H1 (cell line): Measurements from ENCODE around the gene NEGR1. TPM values are rescaled to one million over a fixed set of nuclear protein-coding genes. Genes with fewer than 3 reads are reported as not detected.

ENCODE experiments used
- CTCF ChIA-PET: fragments of 300-600 bp; sonication (Branson Sonifier 250); formaldehyde crosslinking; loops from one replicate; lab custom pipeline; 2021; ENCODE audit not compliant: partially characterized antibody; lab: Charles Lee
- POLR2A ChIA-PET: fragments of 300-600 bp; sonication (Branson Sonifier 250); formaldehyde crosslinking; loops from one replicate; lab custom pipeline; 2021; ENCODE audit warnings: inconsistent platforms; ENCODE audit not compliant: partially characterized antibody; lab: Charles Lee
- DNase-seq, 2 experiments: peaks; one replicate each; pipeline versions ENCODE4 v3.0.0 to v3.0.0-alpha.2; 2010 to 2022; ENCODE audit warnings: low spot score in 2 of 2, low read depth in 1 of 2, mixed read lengths in 1 of 2
- FAIRE-seq: peaks from 2 replicates; lab custom pipeline; 2011; peaks lifted over from hg19 to GRCh38; lab: Jason Lieb, UNC
- H2AFZ ChIP-seq: 2 replicates; pipeline ENCODE4 v1.8.1; 2012; ENCODE audit warnings: low read length, inconsistent platforms
- H2AK5ac ChIP-seq: 2 replicates; pipeline ENCODE4 v1.6.1; 2013; ENCODE audit warnings: low read depth, low read length
- H2BK120ac ChIP-seq: replicated peaks from 2 replicates; pipeline ENCODE3; 2013; ENCODE audit warnings: low read depth, low read length, inconsistent platforms
- H2BK12ac ChIP-seq: 2 replicates; pipeline ENCODE4 v1.6.1; 2013; ENCODE audit warnings: low read depth, low read length
- H2BK15ac ChIP-seq: 2 replicates; pipeline ENCODE4 v1.6.1; 2013; ENCODE audit warnings: low read length
- H2BK20ac ChIP-seq: 2 replicates; pipeline ENCODE4 v1.6.1; 2013; ENCODE audit warnings: low read length
- H2BK5ac ChIP-seq: 2 replicates; pipeline ENCODE4 v1.6.1; 2013; ENCODE audit warnings: low read depth, low read length
- H3K14ac ChIP-seq: 2 replicates; pipeline ENCODE4 v1.6.1; 2013; ENCODE audit warnings: inconsistent platforms; ENCODE audit not compliant: insufficient read length
- H3K18ac ChIP-seq: 2 replicates; pipeline ENCODE4 v1.6.1; 2013; ENCODE audit warnings: low read length; ENCODE audit errors: extremely low read depth
- H3K23ac ChIP-seq: 2 replicates; pipeline ENCODE4 v1.6.1; 2013; ENCODE audit warnings: inconsistent platforms; ENCODE audit not compliant: insufficient read length
- H3K23me2 ChIP-seq: 2 replicates; pipeline ENCODE4 v1.6.1; 2013; ENCODE audit warnings: low read depth, low read length
- H3K27ac ChIP-seq: 2 replicates; pipeline ENCODE4 v1.6.1; 2011; ENCODE audit warnings: low read depth, low read length, inconsistent platforms
- H3K27me3 ChIP-seq, 4 experiments: replicated peaks in 1 of 4; 1 replicate in 1 of 4; 2 replicates in 3 of 4; pipeline versions ENCODE4 v1.6.1 to v1.8.1; 2011 to 2013; ENCODE audit warnings: low read length in 3 of 4, mild to moderate bottlenecking in 3 of 4, inconsistent platforms in 2 of 4, mixed read lengths in 2 of 4, moderate library complexity in 1 of 4; ENCODE audit not compliant: control insufficient read depth in 3 of 4, insufficient read depth in 3 of 4; ENCODE audit errors: extremely low read depth in 1 of 4
- H3K36me3 ChIP-seq, 4 experiments: 2 replicates each; pipeline versions ENCODE4 v1.6.1 to v1.8.1; 2011 to 2013; ENCODE audit warnings: mild to moderate bottlenecking in 4 of 4, low read length in 3 of 4, moderate library complexity in 2 of 4, control low read depth in 1 of 4, inconsistent platforms in 1 of 4; ENCODE audit not compliant: insufficient read depth in 4 of 4, control insufficient read depth in 2 of 4
- H3K4ac ChIP-seq: replicated peaks from 2 replicates; pipeline ENCODE3; 2013; ENCODE audit warnings: low read length, low read depth, mixed read lengths, inconsistent platforms; ENCODE audit not compliant: insufficient read length
- H3K4me1 ChIP-seq, 4 experiments: replicated peaks in 1 of 4; 1 replicate in 1 of 4; 2 replicates in 3 of 4; pipeline versions ENCODE4 v1.6.1 to v1.8.1; 2011 to 2013; ENCODE audit warnings: low read length in 3 of 4, inconsistent platforms in 2 of 4, mixed read lengths in 1 of 4; ENCODE audit not compliant: insufficient read depth in 4 of 4, control insufficient read depth in 3 of 4
- H3K4me2 ChIP-seq, 2 experiments: 2 replicates each; pipeline versions ENCODE4 v1.6.1 to v1.8.1; 2011 to 2013; ENCODE audit warnings: low read depth in 2 of 2, low read length in 2 of 2, control low read depth in 1 of 2, inconsistent platforms in 1 of 2, mild to moderate bottlenecking in 1 of 2; ENCODE audit not compliant: insufficient read depth in 1 of 2
- H3K4me3 ChIP-seq, 4 experiments: fragments of 200-600, 300-600 bp in 1 of 4; sonication (generic), shearing (Covaris generic), sonication (Bioruptor Twin) in 1 of 4; 2 replicates each; pipeline versions ENCODE4 v1.5.1 to v1.8.1; 2011 to 2016; ENCODE audit warnings: low read length in 4 of 4, low read depth in 3 of 4, control low read depth in 2 of 4, inconsistent platforms in 2 of 4, mild to moderate bottlenecking in 2 of 4, mixed read lengths in 1 of 4, moderate library complexity in 1 of 4; ENCODE audit not compliant: insufficient read depth in 2 of 4; ENCODE audit errors: extremely low read depth in 1 of 4
- H3K56ac ChIP-seq: replicated peaks from 2 replicates; pipeline ENCODE3; 2013; ENCODE audit warnings: low read depth, mild to moderate bottlenecking, mixed read lengths, low read length, inconsistent platforms; ENCODE audit not compliant: insufficient read length
- H3K79me1 ChIP-seq: 2 replicates; pipeline ENCODE4 v1.6.1; 2013; ENCODE audit warnings: low read depth, low read length, control low read depth
- H3K79me2 ChIP-seq, 2 experiments: 2 replicates each; pipeline versions ENCODE4 v1.6.1 to v1.8.1; 2012 to 2013; ENCODE audit warnings: low read length in 2 of 2, mild to moderate bottlenecking in 2 of 2, inconsistent platforms in 1 of 2; ENCODE audit not compliant: insufficient read depth in 2 of 2, control insufficient read depth in 1 of 2
- H3K9ac ChIP-seq, 4 experiments: replicated peaks in 1 of 4; 1 replicate in 1 of 4; 2 replicates in 3 of 4; pipeline versions ENCODE4 v1.6.1 to v1.8.1; 2011 to 2013; ENCODE audit warnings: low read depth in 3 of 4, low read length in 3 of 4, control low read depth in 2 of 4, mild to moderate bottlenecking in 2 of 4, moderate library complexity in 2 of 4, inconsistent platforms in 1 of 4; ENCODE audit errors: extremely low read depth in 1 of 4
- H3K9me3 ChIP-seq, 2 experiments: 2 replicates each; pipeline versions ENCODE4 v1.6.1 to v1.8.1; 2012 to 2013; ENCODE audit warnings: mild to moderate bottlenecking in 2 of 2, moderate library complexity in 2 of 2, control low read depth in 1 of 2, inconsistent platforms in 1 of 2, low read depth in 1 of 2, low read length in 1 of 2, mixed read lengths in 1 of 2; ENCODE audit not compliant: insufficient read depth in 2 of 2
- H4K20me1 ChIP-seq, 2 experiments: replicated peaks in 1 of 2; 2 replicates each; pipeline versions ENCODE3 to v1.8.1; 2011 to 2013; ENCODE audit warnings: inconsistent platforms in 2 of 2, low read length in 2 of 2, mild to moderate bottlenecking in 1 of 2; ENCODE audit not compliant: insufficient read depth in 2 of 2, control insufficient read depth in 1 of 2
- H4K5ac ChIP-seq: 2 replicates; pipeline ENCODE4 v1.6.1; 2013; ENCODE audit warnings: low read length, low read depth, mixed read lengths, inconsistent platforms; ENCODE audit not compliant: insufficient read length
- H4K8ac ChIP-seq: 2 replicates; pipeline ENCODE4 v1.8.0; 2013; ENCODE audit warnings: mild to moderate bottlenecking, moderate library complexity, low read length, inconsistent platforms; ENCODE audit not compliant: insufficient read depth; ENCODE audit errors: extremely low read depth
- H4K91ac ChIP-seq: replicated peaks from 2 replicates; pipeline ENCODE3; 2013; ENCODE audit warnings: low read length, mixed read lengths, inconsistent platforms; ENCODE audit not compliant: insufficient read length
- CTBP2 ChIP-seq: IDR thresholded peaks from 2 replicates; pipeline ENCODE4 v1.7.0; 2011; ENCODE audit warnings: borderline replicate concordance, mild to moderate bottlenecking, moderate library complexity, mixed read lengths, low read length; ENCODE audit not compliant: insufficient read depth, insufficient read length
- HDAC6 ChIP-seq: IDR thresholded peaks from one replicate; pipeline ENCODE4 v1.7.1; 2012; ENCODE audit warnings: low read depth, mild to moderate bottlenecking, inconsistent platforms, low read length, moderate library complexity
- KDM1A ChIP-seq: fragments of 200-600, 300-600 bp; sonication (generic); IDR thresholded peaks from 2 replicates; pipeline ENCODE4 v1.7.1; 2016; ENCODE audit warnings: mild to moderate bottlenecking, low read length, borderline replicate concordance
- NANOG ChIP-seq: IDR thresholded peaks from 2 replicates; pipeline ENCODE4 v1.6.1; 2011; ENCODE audit warnings: low read length, low read depth, mild to moderate bottlenecking, inconsistent platforms; ENCODE audit not compliant: insufficient read depth, poor library complexity, severe bottlenecking
- PHF8 ChIP-seq: fragments of 200-600 bp; sonication (generic); conservative IDR thresholded peaks from 2 replicates; pipeline ENCODE4 v1.7.1; 2012; ENCODE audit warnings: low read depth, mild to moderate bottlenecking, inconsistent platforms, low read length, moderate library complexity
- SIN3A ChIP-seq, 2 experiments: IDR thresholded peaks in 1 of 2; conservative IDR thresholded peaks in 1 of 2; 2 replicates each; pipeline ENCODE4 v1.6.1; 2011 to 2012; ENCODE audit warnings: low read length in 2 of 2, improper control_type of control experiment in 1 of 2, low read depth in 1 of 2, mild to moderate bottlenecking in 1 of 2
- TAF1 ChIP-seq: IDR thresholded peaks from 2 replicates; pipeline ENCODE4 v1.6.1; 2011; ENCODE audit warnings: mild to moderate bottlenecking, low read depth, low read length
- USF2 ChIP-seq: IDR thresholded peaks from 2 replicates; pipeline ENCODE4 v1.6.1; 2011; ENCODE audit warnings: low read length, improper control_type of control experiment
- WGBS, 2 experiments: shearing (Covaris generic) in 1 of 2; methylation state at CpG; one replicate each; pipeline versions ENCODE4 v1.1.6 to v1.1.7; 2013 to 2015; ENCODE audit warnings: low lambda C conversion rate in 2 of 2, mixed read lengths in 2 of 2, inconsistent platforms in 1 of 2, low coverage in 1 of 2, missing lambda C conversion rate in 1 of 2; ENCODE audit not compliant: insufficient replicate concordance in 2 of 2, insufficient coverage in 1 of 2, insufficient read length in 1 of 2; ENCODE audit errors: extremely low coverage in 1 of 2, missing lambda C conversion rate in 1 of 2; 5-methylcytosine and 5-hydroxymethylcytosine counted together
- polyA plus RNA-seq, 7 experiments: library from polyadenylated mRNA; depleted of rRNA in 3 of 7; stranded (reverse) in 5 of 7; unstranded in 2 of 7; fragments of >200 nt in 5 of 7; fragments of 200-250 nt in 2 of 7; gene quantifications; 1 replicate in 5 of 7; 2 replicates in 1 of 7; 4 replicates in 1 of 7; pipeline versions ENCODE4 v1.2.1 to v1.2.3, GENCODE V29; 2011 to 2013; ENCODE audit warnings: missing spikeins in 2 of 7, mixed read lengths in 2 of 7
- total RNA-seq: library from RNA; stranded (reverse); fragmentation: NEBNext Ultra II Directional; extraction: Animal tissue kit (Norgen Biotek cat#: 25700); gene quantifications from 2 replicates; pipeline ENCODE4 v1.2.1, GENCODE V29; 2021

The NEGR1 gene
- total and polyA plus RNA-seq, 2 of the 8 experiments (the other 6 are each of a cell fraction or from before 2014, with no cell fraction given): 0.71 to 1.3 TPM

GRCh38 chr1:71908871-71909390, 373.4 kb downstream of the NEGR1 start:
- H4K5ac ChIP-seq: no peak overlapping the region
- H2BK12ac ChIP-seq: no peak overlapping the region
- H2BK120ac ChIP-seq: no peak overlapping the region
- H3K79me2 ChIP-seq: no peaks in the 10 kb centered on the region
- no peak overlapping the region for H2AK5ac ChIP-seq
- no peaks in the 10 kb centered on the region for H3K36me3 ChIP-seq
- H3K9ac ChIP-seq: no peak overlapping the region
- no peak overlapping the region for H3K23ac ChIP-seq
- no peaks in the 10 kb centered on the region for H4K20me1 ChIP-seq
- no peak overlapping the region for H2BK5ac ChIP-seq
- no peak overlapping the region for H4K8ac ChIP-seq
- H3K27me3 ChIP-seq: no peaks in the 10 kb centered on the region
- POLR2A ChIA-PET: no interaction called here
- H3K9me3 ChIP-seq: no peaks in the 10 kb centered on the region
- CTCF ChIA-PET: no interaction called here
- no peak overlapping the region for H2BK15ac ChIP-seq
- no peak overlapping the region for H3K27ac ChIP-seq
- H3K18ac ChIP-seq: no peak overlapping the region
- H3K56ac ChIP-seq: no peak overlapping the region
- H3K14ac ChIP-seq: no peak overlapping the region
- H2AFZ ChIP-seq: no peak overlapping the region
- no peaks in the 10 kb centered on the region for H3K23me2 ChIP-seq
- no peak overlapping the region for H3K4me3 ChIP-seq
- H4K91ac ChIP-seq: no peak overlapping the region
- no peaks in the 10 kb centered on the region for H3K79me1 ChIP-seq
- H3K4me1 ChIP-seq: no peaks in the 10 kb centered on the region
- no peak overlapping the region for H3K4ac ChIP-seq
- WGBS, 2 experiments: 56% methylated on average over 1 of the region's 1 CpG; no CpG with 5 or more reads in 1 of the 2 experiments
- DNase-seq (no peak), FAIRE-seq (no peak)
- no peak overlapping the region for H3K4me2 ChIP-seq
- TF ChIP-seq TAF1: no peak
- TF ChIP-seq USF2: no peak
- no peak for TF ChIP-seq SIN3A (conservative IDR thresholded peaks at IDR 0.05 in 1 of 2, IDR thresholded peaks at IDR 0.05 in 1 of 2; ENCODE audit: low read depth in 1 of 2, low read length in 2 of 2)
- TF ChIP-seq KDM1A: no peak
- no peak for TF ChIP-seq HDAC6
- no peak for TF ChIP-seq CTBP2
- TF ChIP-seq PHF8: no peak
- no peak for TF ChIP-seq NANOG
- H2BK20ac ChIP-seq: no peak overlapping the region
